ENCODE data around the gene PBX1.

DNA sequence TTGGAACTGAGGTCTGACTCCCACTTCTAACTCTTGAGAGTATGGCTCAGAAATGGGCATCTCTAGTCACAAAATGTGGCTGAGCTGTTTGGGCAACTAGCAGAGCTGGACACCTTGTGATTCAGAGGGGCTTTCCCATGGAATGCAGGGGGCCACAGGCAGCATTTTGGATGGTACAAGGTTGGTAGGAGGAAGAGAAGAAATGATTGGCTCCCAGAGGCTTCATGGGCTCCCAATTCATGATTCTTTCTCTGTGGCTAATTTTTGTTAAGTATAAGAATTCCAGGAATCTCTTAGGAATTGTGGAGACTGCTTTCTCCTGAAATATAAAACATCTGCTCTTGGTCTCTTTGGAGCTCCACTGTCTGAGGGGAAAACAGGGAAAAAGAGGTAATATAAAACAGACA is 49.7 kb downstream of the PBX1 start:
- TF ChIP-seq, protein P1, sequence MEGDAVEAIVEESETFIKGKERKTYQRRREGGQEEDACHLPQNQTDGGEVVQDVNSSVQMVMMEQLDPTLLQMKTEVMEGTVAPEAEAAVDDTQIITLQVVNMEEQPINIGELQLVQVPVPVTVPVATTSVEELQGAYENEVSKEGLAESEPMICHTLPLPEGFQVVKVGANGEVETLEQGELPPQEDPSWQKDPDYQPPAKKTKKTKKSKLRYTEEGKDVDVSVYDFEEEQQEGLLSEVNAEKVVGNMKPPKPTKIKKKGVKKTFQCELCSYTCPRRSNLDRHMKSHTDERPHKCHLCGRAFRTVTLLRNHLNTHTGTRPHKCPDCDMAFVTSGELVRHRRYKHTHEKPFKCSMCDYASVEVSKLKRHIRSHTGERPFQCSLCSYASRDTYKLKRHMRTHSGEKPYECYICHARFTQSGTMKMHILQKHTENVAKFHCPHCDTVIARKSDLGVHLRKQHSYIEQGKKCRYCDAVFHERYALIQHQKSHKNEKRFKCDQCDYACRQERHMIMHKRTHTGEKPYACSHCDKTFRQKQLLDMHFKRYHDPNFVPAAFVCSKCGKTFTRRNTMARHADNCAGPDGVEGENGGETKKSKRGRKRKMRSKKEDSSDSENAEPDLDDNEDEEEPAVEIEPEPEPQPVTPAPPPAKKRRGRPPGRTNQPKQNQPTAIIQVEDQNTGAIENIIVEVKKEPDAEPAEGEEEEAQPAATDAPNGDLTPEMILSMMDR (IDR thresholded peaks at IDR 0.05): no peak
- TF ChIP-seq POLR2A (IDR thresholded peaks at IDR 0.05): no peak
- no peak for TF ChIP-seq POLR2AphosphoS5 (IDR thresholded peaks at IDR 0.05)
- no peak for TF ChIP-seq EP300 (IDR thresholded peaks at IDR 0.05)
